ENCODE measurements around the gene IRF2BP2.

The IRF2BP2 gene

DNA sequence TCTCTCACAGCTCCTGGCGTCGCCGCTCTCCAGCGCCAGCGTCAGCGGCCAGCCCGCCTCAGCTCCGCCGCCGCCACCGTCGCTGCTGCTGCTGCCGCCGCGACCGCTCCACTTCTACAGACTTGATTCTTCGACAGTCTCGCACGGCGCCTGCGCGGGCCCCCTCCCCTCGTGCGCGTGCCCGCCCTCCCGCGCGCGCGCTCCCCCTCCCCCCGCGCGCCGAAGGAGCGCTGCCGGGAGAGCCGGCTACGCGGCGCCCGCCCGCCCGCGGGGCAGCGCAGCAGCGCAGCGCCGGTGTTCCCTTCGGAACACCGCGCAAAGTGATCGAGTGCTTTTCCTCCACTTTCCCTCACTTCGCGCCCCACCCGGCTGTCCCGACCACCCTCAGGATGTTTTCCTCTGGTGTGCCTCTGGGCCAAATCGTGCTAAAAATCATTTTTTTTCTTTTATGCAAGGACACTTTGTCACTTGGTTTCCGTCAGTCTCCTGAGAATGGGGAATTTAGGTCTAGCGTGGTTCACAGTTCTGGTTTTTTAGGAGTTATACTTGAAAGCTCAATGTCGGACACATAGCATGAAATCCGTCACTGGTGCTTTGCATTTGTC is at the start of gene IRF2BP2:
Gene IRF2BP2, minus strand, starts transcription at position 118 of the 605 bp plus-strand sequence. CDS start 684 bp downstream, outside the sequence.
- DNase-seq (ENCODE audit: low read depth in 2 of 2, low spot score in 1 of 2), result peak; percentile 41 to 64

GRCh38 chr1:234659538-234659937 is 49.6 kb upstream of the IRF2BP2 start:
- DNase-seq (ENCODE audit: low read depth in 2 of 2, low spot score in 1 of 2), result no peak

DNA sequence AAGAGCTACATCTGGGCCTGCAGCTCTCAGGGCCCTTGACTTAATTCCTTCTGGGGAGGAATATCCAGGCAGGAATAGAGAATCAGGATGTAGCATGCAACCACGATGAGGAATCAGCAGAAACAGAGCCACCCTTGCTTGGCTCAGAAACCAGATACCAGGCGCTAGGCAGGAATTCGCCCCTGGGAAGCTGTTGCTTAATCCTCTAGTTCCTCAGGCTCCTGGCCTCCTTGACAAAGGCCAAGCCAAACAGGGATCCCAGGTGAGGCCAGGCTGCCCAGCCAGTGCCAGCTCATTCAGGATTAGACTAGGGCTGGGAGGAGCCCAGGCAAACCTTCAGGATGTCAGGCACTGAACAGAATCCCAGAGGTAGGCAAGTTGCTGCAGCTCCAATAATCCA is 48.2 kb upstream of the IRF2BP2 start:
- no peak for DNase-seq (ENCODE audit: low read depth in 2 of 2, low spot score in 1 of 2)

DNA sequence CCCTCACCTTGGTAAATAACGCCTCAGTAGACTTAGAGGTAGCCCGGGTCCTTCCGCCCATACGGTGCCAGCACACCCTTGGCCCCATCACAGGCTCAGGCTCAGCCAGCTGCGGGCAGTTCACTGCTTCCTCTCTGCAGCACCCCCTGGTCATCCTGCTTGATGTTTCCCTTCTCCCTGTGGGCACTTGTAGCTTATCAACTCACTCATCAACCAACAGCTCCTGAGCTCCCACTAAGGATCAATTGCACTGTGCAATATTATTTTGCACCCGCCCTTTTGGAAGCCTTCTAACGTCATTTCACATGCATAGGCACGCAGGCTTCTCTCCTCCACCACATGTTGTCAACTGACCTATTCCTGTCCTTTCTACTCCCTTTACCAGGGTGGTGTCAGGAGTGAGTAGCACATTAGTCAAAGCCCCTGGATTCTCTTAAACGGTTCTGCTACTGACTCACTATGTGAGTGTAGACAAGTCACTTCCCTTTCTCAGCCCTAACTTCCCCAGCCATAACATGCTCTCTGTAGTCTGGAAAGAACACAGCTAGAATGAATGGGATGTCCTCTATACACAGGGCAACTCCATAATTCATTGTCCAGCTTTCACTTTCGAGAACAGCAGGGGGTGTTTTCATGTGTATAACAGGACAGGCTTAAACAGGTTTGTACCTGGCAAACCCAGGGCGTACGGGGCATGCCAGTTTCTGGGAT is 47.1 kb upstream of the IRF2BP2 start:
- no peak for DNase-seq (ENCODE audit: low read depth in 2 of 2, low spot score in 1 of 2)

- DNase-seq (ENCODE audit: low read depth in 2 of 2, low spot score in 1 of 2), result no peak
Observed at GRCh38 chr1:234656070-234656895, 46.3 kb upstream of the IRF2BP2 start.

- no peak for DNase-seq (ENCODE audit: low read depth in 2 of 2, low spot score in 1 of 2)
Observed at GRCh38 chr1:234655328-234656069, 45.5 kb upstream of the IRF2BP2 start.

GRCh38 chr1:234654002-234654733 is 44.2 kb upstream of the IRF2BP2 start:
- DNase-seq (ENCODE audit: low read depth in 2 of 2, low spot score in 1 of 2), result no peak

- DNase-seq (ENCODE audit: low read depth in 2 of 2, low spot score in 1 of 2), result no peak
Observed at GRCh38 chr1:234649432-234650081, 39.6 kb upstream of the IRF2BP2 start.

- no peak for DNase-seq (ENCODE audit: low read depth in 2 of 2, low spot score in 1 of 2)
Observed at GRCh38 chr1:234647758-234648157, 37.8 kb upstream of the IRF2BP2 start.

DNA sequence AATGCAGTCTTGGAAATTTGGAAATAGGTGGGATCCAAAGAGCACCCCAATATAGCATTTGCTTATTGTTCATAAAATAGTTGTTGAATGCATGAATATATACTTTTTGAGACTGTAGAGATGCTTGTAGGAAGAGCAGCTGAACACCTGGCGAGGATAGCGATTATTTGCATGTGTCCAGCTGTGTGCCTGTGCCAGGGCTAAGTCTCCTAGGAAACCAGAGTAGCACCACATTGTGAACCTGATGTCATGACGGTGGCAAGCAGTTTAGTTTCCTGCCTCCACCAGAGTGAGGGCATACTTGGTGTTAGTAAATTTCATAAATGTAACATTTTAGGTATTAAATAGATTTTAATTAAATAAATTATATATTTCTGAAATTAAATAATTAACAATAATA is 37.3 kb upstream of the IRF2BP2 start:
- no peak for DNase-seq (ENCODE audit: low read depth in 2 of 2, low spot score in 1 of 2)

GRCh38 chr1:234645964-234646363 is 36.0 kb upstream of the IRF2BP2 start:
- no peak for DNase-seq (ENCODE audit: low read depth in 2 of 2, low spot score in 1 of 2)

DNA sequence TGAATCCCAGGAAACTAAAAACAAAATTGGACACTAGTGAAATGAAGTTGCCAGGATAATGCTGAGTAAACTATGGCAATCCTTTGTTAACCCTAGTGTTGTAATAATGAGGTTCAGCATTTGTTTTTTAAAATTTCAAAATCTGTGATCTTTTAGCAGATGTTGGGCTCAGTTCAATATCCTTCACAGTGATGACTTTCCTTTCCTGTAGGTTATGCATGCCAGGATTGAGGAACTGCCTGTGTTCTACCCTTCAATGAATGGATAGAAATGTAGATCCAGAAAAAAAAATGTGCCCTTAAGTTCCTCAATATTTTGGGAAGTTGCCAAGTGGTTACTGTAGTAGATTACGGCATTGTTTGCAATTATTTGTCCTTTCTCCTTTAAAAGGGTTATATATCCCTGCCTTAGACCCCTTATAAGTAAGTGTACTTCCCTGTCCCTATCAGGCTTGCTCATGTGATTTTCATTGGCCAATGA is 35.5 kb upstream of the IRF2BP2 start:
- DNase-seq (ENCODE audit: low read depth in 2 of 2, low spot score in 1 of 2), result no peak

GRCh38 chr1:234644928-234645327 is 35.0 kb upstream of the IRF2BP2 start:
- no peak for DNase-seq (ENCODE audit: low read depth in 2 of 2, low spot score in 1 of 2)

- DNase-seq (ENCODE audit: low read depth in 2 of 2, low spot score in 1 of 2), result no peak
Observed at GRCh38 chr1:234643850-234644134, 33.8 kb upstream of the IRF2BP2 start.

DNA sequence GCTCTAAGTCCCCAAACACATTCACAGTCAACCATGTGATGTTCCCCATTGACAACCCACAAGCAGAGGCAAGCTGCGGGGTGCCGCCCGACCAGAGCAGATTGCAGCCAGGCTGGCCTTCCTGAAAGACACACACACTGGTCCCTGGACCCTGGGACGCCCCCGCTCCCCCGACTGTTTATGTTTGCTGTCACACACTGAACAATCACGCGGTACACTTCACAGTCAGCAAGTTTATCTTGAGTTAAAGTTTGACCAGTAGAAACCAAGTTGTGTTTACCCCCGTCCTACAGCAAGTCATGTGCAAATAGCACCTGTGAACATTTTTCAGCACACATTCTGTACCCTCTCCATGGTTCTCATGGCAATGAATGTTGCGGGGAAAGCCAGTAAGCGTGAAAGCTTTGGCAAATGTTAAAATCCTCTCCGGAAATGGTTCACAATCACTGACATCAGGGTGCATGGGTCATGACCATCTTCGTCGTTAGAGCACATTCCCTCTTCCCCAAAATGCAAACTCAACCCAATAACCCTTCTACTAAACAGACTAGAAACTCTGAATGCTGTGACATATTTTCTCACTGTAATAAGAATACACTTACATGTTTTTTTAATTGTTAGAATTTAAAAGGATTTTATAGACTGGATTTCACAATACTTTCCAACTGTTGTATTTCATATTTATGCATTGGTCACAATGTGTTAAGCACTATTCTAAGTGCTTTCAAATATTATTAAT is 33.3 kb upstream of the IRF2BP2 start:
- no peak for DNase-seq (ENCODE audit: low read depth in 2 of 2, low spot score in 1 of 2)

- no peak for DNase-seq (ENCODE audit: low read depth in 2 of 2, low spot score in 1 of 2)
Observed at GRCh38 chr1:234642428-234642827, 32.5 kb upstream of the IRF2BP2 start.

DNA sequence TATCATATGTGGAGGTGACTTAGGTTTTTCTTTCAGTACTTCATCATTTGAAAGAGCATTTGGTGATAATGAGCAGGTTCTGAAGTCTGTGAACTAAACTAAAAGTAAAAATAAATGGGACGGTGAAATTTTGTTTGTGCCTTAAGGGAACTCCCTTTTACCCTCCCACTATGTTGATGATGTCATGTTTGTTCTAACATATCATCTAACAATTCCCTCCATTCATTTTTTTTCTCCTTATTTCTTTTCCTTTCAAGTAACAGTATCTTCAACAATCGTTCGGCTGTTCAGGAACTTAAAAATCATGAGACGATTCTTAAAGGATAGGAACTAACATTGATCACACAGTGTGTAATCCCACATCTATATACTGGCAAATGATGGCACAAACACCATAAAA is 30.0 kb upstream of the IRF2BP2 start:
- DNase-seq (ENCODE audit: low read depth in 2 of 2, low spot score in 1 of 2), result no peak

GRCh38 chr1:234638832-234639799 is 29.1 kb upstream of the IRF2BP2 start:
- no peak for DNase-seq (ENCODE audit: low read depth in 2 of 2, low spot score in 1 of 2)
